NT2/D1 (cell line): ENCODE data around the gene SOWAHD.
"Not testable (repeated sequence)": the region's sequence is repeated elsewhere in the genome, so short reads cannot be mapped to it uniquely, and the experiment has no call there.

Experiments
- SUZ12 ChIP-seq: IDR thresholded peaks from 2 replicates; pipeline ENCODE4 v1.6.1; 2011; ENCODE audit not compliant: insufficient read length, insufficient read depth; ENCODE audit errors: extremely low read depth
- YY1 ChIP-seq: IDR thresholded peaks from 2 replicates; pipeline ENCODE4 v1.6.1; 2011; ENCODE audit not compliant: insufficient read length, insufficient read depth
- ZNF274 ChIP-seq: IDR thresholded peaks from 2 replicates; pipeline ENCODE4 v1.6.1; 2011; ENCODE audit warnings: mild to moderate bottlenecking, low read depth, low read length

DNA sequence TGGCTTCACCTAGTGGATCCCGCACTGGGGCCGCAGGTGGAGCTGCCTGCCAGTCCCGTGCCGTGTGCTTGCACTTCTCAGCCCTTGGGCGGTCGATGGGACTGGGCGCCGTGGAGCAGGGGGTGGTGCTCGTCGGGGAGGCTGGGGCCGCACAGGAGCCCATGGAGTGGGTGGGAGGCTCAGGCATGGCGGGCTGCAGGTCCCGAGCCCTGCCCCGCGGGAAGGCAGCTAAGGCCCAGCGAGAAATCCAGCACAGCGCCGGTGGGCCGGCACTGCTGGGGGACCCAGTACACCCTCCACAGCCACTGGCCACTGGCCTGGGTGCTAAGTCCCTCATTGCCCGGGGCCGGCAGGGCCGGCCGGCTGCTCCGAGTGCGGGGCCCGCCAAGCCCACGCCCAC is 7.6 kb upstream of the SOWAHD start:
- TF ChIP-seq ZNF274, SUZ12, YY1: not testable (repeated sequence)
